Measurements from ENCODE around the gene GRK3.
"Not testable (repeated sequence)": the region's sequence is repeated elsewhere in the genome, so short reads cannot be mapped to it uniquely, and the experiment has no call there.

The GRK3 gene

DNA sequence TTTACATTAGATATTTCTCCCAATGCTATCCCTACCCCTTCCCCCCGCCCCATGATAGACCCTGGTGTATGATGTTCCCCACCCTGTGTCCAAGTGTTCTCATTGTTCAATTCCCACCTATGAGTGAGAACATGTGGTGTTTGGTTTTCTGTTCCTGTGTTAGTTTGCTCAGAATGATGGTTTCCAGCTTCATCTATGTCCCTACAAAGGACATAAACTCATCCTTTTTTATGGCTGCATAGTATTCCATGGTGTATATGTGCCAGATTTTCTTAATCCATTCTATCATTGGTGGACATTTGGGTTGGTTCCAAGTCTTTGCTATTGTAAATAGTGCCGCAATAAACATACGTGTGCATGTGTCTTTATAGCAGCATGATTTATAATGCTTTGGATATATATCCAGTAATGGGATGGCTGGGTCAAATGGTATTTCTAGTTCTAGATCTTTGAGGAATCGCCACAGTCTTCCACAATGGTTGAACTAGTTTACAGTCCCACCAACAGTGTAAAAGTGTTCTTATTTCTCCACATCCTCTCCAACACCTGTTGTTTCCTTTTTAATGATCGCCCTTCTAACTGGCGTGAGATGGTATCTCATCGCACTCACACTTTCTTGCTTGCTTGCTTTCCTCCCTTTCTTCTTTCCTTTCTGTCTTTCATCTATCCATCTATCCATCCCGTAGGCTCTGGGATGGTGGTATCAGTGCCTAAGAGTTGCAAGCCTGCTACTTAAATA is 7.7 kb downstream of the GRK3 start:
- DNase-seq, result not testable (repeated sequence)

DNA sequence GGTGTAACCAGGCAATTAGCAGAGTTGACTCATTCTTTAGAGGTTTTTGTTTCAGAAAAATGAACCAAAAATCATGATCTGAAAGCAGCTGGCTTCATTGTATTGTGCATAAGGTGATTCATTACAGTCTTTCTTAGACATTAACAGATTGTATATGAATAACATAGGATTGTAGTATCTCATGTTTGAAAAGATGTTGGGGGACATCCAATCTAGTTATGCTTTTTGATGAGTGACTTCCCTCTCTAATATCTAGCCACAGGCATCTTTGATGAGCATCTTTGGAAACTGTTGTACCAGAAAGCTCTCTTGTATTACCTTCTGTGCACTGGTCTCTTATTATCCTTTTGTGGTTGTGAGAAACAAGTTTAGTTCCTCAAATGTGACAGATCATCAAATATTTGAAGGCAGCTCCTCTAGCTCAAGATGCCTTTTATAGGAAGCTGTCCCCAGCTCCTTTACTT is 8.3 kb downstream of the GRK3 start:
- no peak for DNase-seq

DNA sequence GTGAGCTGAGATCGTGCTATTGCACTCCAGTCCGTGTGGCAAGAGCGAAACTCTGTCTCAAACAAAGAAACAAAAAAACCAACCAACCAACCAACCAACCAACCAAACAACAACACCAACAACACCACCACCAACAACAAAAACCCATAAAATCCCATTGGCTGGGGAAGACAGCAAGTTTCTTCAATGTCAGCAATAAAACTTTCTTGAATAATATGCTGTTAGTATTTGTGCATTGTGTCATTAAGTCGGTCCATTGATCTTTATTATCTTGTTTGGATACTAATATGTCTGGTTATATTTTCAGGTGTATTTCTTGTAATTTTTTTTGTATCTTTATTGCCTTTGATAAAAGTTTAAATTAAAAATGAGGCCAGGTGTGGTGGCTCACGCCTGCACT is 9.4 kb downstream of the GRK3 start:
- no peak for DNase-seq

DNA sequence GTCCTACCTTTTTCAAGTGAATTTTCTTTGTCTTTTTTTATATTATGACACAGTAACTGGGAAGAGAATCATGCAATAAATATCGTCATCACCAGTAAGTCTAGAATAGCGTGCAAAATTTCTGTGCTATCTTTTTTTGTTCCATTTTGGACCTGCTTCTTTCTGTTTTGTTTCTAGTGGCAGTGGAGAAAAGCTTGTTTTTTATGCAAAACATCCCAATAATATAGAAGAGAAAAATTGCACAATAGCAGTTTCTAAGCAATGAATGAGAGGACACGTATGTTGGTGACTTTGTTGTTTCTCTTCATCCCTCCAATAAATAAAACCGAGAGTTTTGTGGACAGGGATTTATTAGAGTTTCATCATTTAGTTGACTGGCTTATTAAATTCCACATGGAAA is 10.3 kb downstream of the GRK3 start:
- no peak for DNase-seq

DNA sequence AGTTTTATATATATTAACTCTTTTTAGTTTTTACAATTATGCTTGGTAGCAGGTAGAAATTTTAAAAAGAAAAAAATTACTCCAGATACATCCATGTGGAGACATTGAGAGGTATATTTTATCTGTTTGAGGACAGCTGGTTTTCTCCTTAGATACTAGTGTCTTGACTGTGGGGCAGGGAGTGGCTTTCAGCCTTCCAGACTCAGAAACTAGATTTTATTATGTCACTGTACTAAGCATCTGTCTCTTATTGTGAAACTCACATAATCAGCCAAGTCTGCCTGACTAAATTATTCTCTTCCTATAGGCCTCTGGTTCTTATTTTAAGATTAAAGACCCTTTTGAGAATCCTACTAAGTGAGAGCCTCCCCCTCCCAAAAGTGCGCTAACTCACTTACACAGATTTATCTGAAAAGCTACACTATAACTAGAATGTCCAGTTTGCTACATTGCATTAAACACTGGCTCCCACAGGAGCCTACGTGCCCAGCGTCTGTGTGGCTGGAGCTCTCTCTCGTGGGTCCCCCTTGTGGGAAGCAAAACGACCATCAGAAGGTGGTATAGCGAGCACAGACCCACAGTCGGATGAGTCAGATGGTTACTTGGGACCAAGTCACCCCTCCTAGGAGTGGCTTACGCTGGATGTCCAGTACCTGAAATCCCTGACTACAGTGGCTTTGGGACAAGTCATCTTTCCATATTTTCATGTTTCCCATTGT is 11.4 kb downstream of the GRK3 start:
- DNase-seq, result not testable (repeated sequence)

DNA sequence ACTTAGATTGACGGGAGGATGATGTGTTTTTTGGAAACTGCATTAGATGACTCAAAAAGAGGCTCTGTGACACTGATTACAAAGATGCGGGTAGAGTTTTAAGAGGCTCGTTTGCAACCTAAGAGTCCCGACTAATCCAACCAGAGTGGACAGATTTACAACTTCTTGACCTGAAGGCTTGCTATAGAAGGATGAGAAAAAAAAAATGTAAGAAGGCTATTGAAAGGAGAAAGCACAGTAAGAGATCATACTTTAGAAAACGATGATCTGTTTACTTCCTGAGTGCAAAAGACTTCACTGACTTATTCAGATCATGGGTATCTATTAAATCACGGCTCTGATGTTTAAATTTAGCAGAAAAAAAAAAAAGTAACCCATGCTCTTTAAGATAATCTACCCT is 17.0 kb downstream of the GRK3 start:
- DNase-seq, result not testable (repeated sequence)

DNA sequence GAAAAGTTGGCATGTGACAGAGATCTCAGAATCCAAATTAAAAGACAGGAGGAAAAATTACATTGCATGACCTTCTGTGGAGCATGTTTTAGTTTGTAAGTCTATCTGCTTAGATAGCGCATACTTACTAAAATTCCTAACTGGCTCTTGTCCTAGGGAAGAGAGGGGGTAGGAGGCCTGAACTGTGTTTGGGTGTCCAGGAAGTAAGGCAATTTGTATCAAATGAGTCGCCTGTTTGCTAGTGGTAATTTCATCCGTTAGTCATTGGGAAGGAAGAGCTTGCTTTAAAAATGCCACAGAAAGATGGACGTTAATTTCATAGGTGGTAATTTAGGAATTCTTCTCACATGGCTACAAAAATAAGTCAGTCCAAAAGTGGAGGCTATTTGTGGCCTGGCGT is 18.5 kb downstream of the GRK3 start:
- no peak for DNase-seq

DNA sequence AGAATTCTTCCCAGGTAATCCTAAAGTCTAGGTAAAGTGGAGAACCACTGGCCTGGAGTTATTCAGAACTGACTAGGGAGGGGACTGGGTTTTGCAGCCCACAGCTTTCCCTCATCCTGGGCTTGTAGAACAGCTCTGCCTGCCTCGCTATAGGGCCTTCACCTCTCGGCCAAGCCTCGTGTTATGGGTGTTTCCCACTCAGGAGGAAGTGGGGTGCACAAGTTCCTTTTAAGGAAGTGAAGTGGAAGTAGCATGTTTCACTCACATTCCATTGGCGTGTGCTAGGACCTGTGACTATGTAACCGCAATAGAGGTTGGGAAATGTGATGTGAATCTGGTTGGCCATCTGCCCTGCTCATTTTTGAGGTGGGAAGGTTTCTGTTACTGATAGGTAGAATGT is 20.5 kb downstream of the GRK3 start:
- DNase-seq, result not testable (repeated sequence)

DNA sequence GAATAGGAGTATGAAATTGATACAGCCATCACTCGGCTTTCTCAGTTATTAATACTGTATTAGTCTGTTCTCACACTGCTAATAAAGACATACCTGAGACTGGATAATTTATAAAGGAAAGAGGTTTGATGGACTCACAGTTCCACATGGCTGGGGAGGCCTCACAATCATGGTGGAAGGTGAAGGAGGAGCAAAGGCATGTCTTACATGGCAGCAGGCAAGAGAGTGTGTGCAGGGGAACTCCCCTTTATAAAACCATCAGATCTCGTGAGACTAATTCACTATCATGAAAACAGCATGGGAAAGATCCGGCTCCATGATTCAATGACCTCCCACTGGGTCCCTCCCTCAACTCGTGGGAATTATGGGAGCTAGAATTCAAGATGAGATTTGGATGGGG is 25.2 kb downstream of the GRK3 start:
- not testable (repeated sequence) for DNase-seq

DNA sequence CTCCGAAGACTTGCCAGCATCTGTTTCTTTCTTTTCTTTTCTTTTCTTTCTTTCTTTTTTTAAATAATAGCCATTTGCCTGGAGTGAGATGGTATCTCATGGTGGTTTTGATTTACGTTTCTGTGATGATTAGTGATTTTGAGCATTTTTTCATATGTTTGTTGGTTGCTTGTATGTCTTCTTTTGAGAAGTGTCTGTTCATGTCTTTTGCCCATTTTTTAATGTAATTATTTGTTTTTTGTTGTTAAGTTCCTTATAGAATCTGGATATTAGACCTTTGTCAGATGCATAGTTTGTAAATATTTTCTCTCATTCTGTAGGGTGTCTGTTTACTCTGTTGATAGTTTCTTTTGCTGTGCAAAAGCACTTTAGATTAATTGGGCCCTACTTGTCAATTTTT is 28.8 kb downstream of the GRK3 start:
- DNase-seq, result not testable (repeated sequence)

DNA sequence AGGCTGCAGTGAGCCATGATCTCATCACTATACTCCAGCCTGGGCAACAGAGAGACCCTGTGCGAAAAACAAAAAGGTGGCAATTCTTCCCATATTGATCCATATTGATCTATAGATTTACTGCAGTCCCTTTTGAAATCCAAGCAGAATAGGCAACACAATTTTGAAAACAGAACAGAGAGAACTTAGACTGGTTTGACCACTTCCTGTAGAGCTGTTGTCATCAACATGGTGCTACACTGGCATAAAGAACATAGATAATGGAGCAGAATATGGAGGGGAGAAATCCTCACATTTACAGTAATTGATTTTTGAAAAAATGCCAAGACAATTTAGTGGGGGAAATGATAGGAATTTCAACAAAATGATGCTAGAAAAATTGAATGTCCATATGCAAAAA is 34.1 kb downstream of the GRK3 start:
- no peak for DNase-seq

DNA sequence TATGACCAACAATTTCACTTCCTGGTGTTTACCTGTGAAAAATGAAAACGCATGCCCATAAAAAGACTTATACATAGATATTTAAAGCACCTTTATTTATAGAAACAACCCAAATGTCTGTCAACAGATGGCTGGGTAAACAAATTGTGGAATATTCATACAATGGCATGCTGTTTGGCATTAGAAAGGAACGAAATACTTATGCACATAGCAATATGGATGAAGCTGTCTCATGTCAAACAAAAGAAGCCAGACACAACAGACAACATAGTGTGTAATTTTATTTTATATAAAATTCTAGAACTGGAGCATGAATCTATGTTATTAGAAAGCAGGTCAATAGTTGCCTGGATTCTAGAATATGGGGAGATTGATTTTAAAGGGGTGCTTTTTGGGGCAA is 38.0 kb downstream of the GRK3 start:
- no peak for DNase-seq

DNA sequence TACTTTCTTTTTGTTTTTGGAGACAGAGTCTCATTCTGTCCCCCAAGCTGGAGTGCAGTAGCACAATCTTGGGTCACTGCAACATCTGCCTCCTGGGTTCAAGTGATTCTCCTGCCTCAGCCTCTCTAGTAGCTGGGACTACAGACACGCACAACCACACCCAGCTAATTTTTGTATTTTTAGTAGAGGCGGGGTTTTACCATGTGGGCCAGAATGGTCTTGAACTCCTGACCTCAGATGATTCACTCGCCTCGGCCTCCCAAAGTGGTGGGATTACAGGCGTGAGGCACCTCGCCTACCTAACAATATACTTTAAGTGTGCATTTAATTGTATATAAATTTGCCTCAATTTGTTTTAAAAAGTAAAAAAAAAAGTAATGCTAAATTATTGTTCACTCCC is 38.4 kb downstream of the GRK3 start:
- DNase-seq, result no peak

DNA sequence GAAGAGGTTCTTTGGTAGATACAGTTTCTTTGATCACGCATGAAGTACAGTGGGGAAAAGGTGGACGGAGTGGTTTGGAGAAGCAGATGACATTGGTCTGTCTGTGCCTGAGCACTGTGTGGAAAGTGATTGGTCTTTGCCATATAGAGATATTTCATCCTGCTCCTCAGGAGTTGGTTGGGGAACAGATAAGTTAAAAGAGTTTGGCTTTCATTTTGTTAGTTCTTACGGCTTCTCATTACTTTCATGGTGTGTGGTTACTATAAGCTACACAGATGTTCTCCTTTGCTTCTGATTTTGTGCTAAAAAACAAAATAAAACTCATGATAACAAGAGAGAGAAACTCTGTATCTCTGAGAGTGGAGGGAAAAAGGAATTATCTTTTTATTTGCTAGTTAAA is 40.7 kb downstream of the GRK3 start:
- DNase-seq, result not testable (repeated sequence)

DNA sequence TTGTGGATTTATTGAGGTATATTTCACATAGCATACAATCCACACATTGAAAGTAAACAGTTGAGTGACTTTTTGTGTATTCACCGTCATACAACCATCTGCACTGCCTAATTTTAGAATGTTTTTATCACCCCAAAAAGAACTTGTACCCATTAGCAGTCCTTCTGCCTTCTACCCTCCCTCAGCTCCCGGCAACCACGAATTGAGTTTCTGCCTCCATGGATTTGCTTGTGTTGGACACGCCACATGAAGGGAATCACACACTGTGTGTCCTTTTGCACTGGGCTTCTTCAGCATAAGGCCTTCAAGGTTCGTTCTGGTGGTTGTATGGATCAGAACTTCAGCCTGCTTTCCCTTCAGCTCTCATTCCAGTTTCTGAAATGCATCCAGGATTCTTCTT is 41.1 kb downstream of the GRK3 start:
- not testable (repeated sequence) for DNase-seq

DNA sequence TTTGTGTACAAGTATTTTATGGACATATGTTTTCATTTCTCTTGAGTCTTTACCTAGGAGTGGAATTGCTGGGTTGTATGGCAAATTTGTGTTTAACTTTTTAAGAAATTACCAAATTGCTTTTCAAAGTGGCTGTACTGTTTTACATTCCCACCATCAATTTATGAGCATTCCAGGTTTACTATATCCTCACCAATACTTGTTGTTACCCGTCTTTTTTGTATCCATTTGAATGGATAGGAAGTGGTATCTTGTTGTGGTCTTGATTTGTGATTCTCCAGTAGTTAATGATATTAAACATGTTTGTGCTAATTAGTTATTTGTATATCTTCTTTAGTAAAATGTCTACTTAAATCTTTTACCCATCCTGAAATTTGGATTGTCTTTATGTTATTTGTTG is 46.8 kb downstream of the GRK3 start:
- not testable (repeated sequence) for DNase-seq

DNA sequence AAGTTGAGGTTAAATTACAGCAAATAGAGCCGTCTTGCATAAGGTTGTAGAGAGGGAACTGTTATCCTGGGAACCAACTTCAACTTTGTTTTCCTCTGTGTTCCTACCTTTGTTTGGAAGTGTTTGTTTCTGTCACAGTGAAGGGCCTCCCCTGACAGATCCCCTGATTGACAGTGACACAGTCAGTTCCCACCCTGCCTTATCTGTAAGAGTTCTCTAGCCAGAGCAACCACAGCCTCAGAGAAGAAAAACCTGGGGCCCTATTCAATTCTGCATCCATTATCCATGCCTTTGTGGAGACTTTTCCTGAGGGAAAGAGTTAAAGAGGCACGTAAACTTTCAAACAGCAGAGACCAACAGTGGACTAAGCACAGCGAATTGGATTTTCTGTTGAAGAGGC is 48.7 kb downstream of the GRK3 start:
- DNase-seq, result not testable (repeated sequence)

DNA sequence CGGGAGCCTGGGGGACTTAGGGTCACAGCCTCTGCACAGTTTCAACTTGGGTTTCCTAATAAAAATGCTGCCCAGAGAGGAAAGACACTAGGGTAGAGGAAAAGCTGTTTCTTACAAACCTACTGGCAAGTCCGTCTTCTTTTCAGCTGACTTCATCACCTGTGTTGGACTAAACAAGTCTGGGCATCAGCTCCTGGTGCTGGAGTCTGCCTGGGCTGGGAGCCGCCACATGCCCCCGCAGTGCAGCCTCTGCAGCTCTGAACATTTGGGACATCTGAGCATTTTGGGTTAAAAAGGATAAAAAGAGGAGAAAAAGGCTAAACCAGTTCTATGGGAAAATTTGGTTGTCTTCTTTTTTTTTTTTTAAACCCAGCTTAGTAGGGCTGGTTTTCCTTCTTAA is 49.1 kb downstream of the GRK3 start:
- not testable (repeated sequence) for DNase-seq

DNA sequence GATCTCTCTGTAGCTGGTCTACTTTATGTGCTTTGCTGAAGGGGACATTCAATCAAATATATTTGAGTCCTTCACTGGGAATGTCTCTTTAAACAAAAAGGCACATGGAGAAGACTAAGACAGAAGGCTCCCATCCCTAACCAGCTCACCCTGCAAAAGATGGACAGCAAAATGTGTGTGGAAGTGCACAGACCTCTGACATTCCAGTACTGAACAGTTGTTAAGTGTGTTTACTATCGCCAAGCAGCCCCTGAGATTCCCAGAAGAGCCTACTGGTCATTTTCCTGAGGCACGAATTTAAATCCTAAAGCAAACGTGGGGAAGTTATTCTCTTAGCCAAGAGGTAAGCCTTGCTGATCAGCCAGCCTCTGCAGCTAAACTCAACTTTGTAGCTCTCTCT is 50.3 kb downstream of the GRK3 start:
- not testable (repeated sequence) for DNase-seq

DNA sequence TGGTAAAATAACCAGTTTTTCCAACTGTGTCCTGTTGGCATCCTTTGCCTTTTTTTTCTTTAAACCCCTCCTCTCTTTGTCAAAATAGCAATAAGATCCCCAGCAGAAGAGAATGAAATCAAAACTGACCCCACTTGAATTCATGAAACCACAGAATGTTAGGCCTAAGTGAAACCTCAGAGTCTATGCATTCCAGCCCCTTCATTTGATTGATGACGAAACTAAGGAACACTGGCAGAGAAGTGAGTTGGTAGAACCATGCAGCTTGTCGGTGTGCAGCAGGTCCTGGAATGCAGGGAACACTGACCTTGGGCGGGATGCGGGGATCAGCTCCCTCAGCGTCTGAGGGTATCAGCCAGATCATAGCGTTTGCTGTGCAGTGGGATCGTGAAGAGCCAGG is 57.5 kb downstream of the GRK3 start:
- DNase-seq, result no peak

DNA sequence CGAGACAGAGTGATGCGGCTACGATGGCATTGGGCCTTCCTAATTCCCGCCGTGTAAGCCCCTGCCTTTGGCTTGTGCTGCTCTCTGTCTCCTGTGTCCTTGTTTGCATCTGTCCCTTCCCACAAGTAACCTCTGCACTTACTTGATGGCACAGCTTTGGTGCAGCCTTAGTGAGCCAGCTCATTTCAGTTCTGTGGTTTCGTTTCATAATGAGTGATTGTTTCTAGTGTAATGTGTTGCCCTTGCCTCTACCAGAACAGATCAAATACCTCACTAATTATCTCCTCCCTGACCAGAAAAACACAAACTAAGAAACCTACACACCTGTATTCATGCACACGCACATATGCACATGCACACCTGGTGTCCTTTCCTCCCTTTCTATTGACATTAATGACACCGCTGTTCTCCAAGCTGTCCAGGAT is 58.8 kb downstream of the GRK3 start:
- no peak for DNase-seq

DNA sequence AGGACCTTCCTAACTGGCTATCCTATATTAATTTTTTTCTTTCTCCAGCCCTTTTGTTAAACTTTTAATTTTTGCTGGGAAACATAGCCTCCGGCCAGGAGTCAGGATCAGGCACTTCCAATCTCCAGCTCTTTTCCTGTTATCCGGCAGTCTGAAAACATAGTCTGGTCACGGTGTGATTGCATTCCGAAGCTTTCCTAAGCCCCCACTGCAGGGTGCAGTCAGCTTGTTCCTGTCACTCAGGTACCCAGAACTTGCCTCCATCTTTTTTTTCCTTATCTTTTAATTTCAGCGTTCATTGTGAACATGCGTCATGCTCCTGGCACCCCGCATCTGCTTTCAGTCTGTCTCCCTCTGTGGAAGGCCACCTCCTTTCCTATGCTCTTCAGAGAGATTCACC is 59.4 kb downstream of the GRK3 start:
- no peak for DNase-seq

DNA sequence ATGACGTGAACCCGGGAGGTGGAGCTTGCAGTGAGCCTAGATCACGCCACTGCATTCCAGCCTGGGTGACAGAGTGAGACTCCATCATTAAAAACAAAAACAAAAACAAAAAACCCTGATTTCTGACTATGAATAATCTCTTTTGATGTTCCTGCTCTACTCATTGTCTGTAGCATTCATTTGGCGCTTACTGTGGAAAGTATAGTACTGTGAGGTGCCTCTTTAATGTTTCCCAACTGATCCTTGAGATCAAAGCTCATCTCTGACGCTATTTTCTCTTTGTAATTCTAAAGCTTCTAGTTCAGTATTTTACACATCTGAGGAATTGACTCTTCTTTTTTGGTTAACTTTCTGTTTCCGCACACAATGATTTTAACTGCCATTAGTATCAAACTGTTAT is 60.0 kb downstream of the GRK3 start:
- no peak for DNase-seq

Measured in anterior cingulate cortex (tissue), 58 donors.